DOHH2 (cell line): ENCODE results near the gene CRYZL1.

Experiments used
- H3F3A ChIP-seq: fragments of 200-600 bp; sonication (generic), shearing (Covaris generic); 2 replicates; pipeline ENCODE4 v1.6.0; 2016; ENCODE audit warnings: antibody characterized with exemption, mild to moderate bottlenecking; ENCODE audit not compliant: control insufficient read depth, insufficient read depth
- H3K27ac ChIP-seq: fragments of 200-600 bp; sonication (generic); 2 replicates; pipeline ENCODE4 v1.5.1; 2014; ENCODE audit warnings: low read depth, mild to moderate bottlenecking, low read length, moderate library complexity
- H3K27me3 ChIP-seq: fragments of 200-600 bp; sonication (generic); 2 replicates; pipeline ENCODE4 v1.6.1; 2014; ENCODE audit warnings: mild to moderate bottlenecking, low read length, mixed read lengths; ENCODE audit not compliant: control insufficient read depth
- H3K36me3 ChIP-seq: fragments of 200-600 bp; sonication (generic); 2 replicates; pipeline ENCODE4 v1.6.1; 2014; ENCODE audit warnings: mild to moderate bottlenecking, low read length, moderate library complexity, mixed read lengths; ENCODE audit not compliant: control insufficient read depth
- H3K4me1 ChIP-seq: fragments of 200-600 bp; sonication (generic); 2 replicates; pipeline ENCODE4 v1.6.1; 2014; ENCODE audit warnings: mild to moderate bottlenecking, low read length, mixed read lengths; ENCODE audit not compliant: control insufficient read depth
- H3K4me2 ChIP-seq: fragments of 200-600 bp; sonication (generic); 2 replicates; pipeline ENCODE4 v1.6.0; 2014; ENCODE audit warnings: mild to moderate bottlenecking, low read length, moderate library complexity
- H3K4me3 ChIP-seq: fragments of 200-600 bp; sonication (generic); 2 replicates; pipeline ENCODE4 v1.5.1; 2014; ENCODE audit warnings: mild to moderate bottlenecking, low read length, mixed read lengths
- H3K79me2 ChIP-seq: fragments of 200-600 bp; sonication (generic); 2 replicates; pipeline ENCODE4 v1.6.1; 2014; ENCODE audit warnings: mild to moderate bottlenecking, low read length, mixed read lengths; ENCODE audit not compliant: control insufficient read depth
- H3K9me2 ChIP-seq: fragments of 200-600 bp; sonication (generic); replicated peaks from 2 replicates; pipeline ENCODE4 v1.6.1; 2014; ENCODE audit warnings: mild to moderate bottlenecking, low read length, mixed read lengths; ENCODE audit not compliant: control insufficient read depth
- H3K9me3 ChIP-seq: fragments of 200-600 bp; sonication (generic); 2 replicates; pipeline ENCODE4 v1.6.1; 2014; ENCODE audit warnings: antibody characterized with exemption, low read length, mixed read lengths; ENCODE audit not compliant: control insufficient read depth, insufficient read depth
- H4K20me1 ChIP-seq: fragments of 200-600 bp; sonication (generic); 2 replicates; pipeline ENCODE4 v1.6.0; 2014; ENCODE audit warnings: low read depth, mild to moderate bottlenecking, antibody characterized with exemption, low read length, moderate library complexity; ENCODE audit not compliant: control insufficient read depth, insufficient read depth
- EZH2phosphoT487 ChIP-seq: fragments of 200-600 bp; sonication (generic); IDR thresholded peaks from 2 replicates; pipeline ENCODE4 v1.6.1; 2017; ENCODE audit warnings: borderline replicate concordance, mild to moderate bottlenecking, antibody characterized with exemption, low read length, moderate library complexity, mixed read lengths
- TF ChIP-seq, protein P1 (sequence below): fragments of 200-600 bp; sonication (generic); IDR thresholded peaks from one replicate; pipeline ENCODE4 v1.5.1; 2014; ENCODE audit warnings: antibody characterized with exemption, mild to moderate bottlenecking, low read depth, low read length; ENCODE audit not compliant: poor library complexity, severe bottlenecking

CRYZL1 gene

DNA sequence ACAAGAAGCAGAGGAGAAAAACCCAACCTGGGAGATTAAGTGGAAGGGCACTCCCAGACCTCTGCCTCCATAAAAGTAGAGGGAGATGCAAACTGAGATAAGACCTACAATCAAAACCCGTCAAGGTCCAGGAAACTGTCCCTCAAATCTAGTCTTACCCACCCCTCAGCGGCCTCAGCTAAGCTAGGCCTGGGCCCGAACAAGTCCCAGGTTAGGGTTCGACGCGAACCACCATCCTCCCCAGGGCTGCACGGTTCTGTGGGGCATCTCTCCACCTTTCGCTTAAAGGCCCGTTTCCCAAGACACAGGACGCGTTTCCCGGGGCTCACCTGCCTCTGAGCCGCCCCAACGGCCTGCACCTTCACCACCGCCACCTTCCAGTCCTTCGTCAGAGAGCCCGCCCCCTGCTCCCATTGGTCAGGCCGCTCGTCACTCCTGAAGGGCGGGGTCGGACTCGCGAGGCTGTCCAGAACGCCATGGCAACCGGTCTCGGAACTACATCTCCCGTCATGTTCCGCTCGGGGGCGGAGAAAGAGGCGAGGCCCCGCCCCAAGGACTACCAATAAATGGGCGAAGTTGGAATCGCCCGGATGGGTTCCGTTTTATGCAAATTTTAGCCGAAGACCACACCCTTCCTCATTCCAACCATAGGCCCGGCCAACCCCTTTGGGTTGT, at the start of gene CRYZL1:
Gene CRYZL1, minus strand, starts transcription at position 390 of the 675 bp plus-strand sequence. CDS start 10,190 bp downstream, outside the sequence.
- Histone ChIP-seq H3K4me2 (peak within 1 kb of the TSS; percentile 96), H3K79me2 (peaks cover 68% of the 10 kb centered on the region), H3F3A (peaks cover 4% of the 10 kb centered on the region; the same call in 1 of the 2 replicates), H4K20me1 (no peaks in the 10 kb centered on the region), H3K9me2 (no peaks in the 10 kb centered on the region), H3K27ac (peak within 1 kb of the TSS; percentile 54), H3K9me3 (no peaks in the 10 kb centered on the region), H3K36me3 (no peaks in the 10 kb centered on the region), H3K4me1 (peaks cover 15% of the 10 kb centered on the region), H3K27me3 (peaks cover 5% of the 10 kb centered on the region), H3K4me3 (peak within 1 kb of the TSS; percentile 73)
- TF ChIP-seq, protein P1, sequence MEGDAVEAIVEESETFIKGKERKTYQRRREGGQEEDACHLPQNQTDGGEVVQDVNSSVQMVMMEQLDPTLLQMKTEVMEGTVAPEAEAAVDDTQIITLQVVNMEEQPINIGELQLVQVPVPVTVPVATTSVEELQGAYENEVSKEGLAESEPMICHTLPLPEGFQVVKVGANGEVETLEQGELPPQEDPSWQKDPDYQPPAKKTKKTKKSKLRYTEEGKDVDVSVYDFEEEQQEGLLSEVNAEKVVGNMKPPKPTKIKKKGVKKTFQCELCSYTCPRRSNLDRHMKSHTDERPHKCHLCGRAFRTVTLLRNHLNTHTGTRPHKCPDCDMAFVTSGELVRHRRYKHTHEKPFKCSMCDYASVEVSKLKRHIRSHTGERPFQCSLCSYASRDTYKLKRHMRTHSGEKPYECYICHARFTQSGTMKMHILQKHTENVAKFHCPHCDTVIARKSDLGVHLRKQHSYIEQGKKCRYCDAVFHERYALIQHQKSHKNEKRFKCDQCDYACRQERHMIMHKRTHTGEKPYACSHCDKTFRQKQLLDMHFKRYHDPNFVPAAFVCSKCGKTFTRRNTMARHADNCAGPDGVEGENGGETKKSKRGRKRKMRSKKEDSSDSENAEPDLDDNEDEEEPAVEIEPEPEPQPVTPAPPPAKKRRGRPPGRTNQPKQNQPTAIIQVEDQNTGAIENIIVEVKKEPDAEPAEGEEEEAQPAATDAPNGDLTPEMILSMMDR: no peak
- no peak for TF ChIP-seq EZH2phosphoT487

DNA sequence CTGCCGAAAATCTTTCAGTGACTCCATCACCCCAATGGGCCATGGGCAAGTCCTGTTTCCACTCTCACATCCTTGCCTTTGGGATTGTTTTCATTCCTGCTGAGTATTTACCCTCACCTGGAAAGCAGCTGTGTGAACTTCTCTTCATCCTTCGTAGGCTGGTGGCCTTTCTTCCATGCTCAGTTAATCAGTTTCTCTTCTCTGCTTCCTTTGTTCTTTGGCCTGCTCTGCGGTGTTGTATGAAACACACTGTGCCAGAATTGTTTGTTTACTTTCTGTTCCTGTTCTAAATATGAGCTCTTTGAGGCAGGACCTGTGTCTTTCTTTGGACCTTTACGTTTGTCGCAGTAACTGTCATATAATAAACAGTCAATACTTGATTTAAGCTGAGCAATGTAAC, 49.3 kb upstream of the CRYZL1 start:
- Histone ChIP-seq H3K27me3 (no peaks in the 10 kb centered on the region), H3K36me3 (no peaks in the 10 kb centered on the region), H3K4me1 (peaks cover 3% of the 10 kb centered on the region; the same call in 1 of the 2 replicates), H3F3A (no peaks in the 10 kb centered on the region), H3K27ac (no peak overlapping the region), H4K20me1 (no peaks in the 10 kb centered on the region), H3K4me2 (no peak overlapping the region), H3K79me2 (peaks cover 6% of the 10 kb centered on the region; the same call in 1 of the 2 replicates), H3K9me2 (no peaks in the 10 kb centered on the region), H3K4me3 (no peak overlapping the region), H3K9me3 (no peaks in the 10 kb centered on the region)
- TF ChIP-seq, protein P1: no peak
- no peak for TF ChIP-seq EZH2phosphoT487

DNA sequence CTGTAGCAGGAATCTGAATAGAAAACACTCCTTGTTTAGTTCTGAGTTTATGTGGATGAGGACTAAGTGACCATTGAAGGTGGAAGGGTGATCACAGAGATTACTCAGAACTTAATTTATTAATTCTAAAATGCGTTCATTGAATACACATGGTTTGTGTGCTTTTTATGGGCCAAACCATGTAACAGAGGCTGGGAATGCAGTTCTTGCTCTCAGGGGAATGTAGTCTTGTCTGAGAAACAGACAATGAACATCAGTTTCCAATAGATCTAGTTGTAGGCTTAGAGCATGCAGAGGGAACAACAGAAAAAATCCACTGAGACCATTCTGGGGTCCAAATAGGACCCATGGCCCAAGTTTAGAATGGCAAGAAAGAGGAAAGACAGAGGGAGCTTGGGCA, 46.8 kb upstream of the CRYZL1 start:
- Histone ChIP-seq H3K9me2 (no peaks in the 10 kb centered on the region), H3K36me3 (no peaks in the 10 kb centered on the region), H4K20me1 (no peaks in the 10 kb centered on the region), H3K27me3 (no peaks in the 10 kb centered on the region), H3K79me2 (peaks cover 8% of the 10 kb centered on the region; the same call in 1 of the 2 replicates), H3K4me2 (no peak overlapping the region), H3K9me3 (no peaks in the 10 kb centered on the region), H3K4me3 (no peak overlapping the region), H3F3A (no peaks in the 10 kb centered on the region), H3K27ac (no peak overlapping the region), H3K4me1 (peaks cover 8% of the 10 kb centered on the region; the same call in 1 of the 2 replicates)
- TF ChIP-seq, protein P1: no peak
- TF ChIP-seq EZH2phosphoT487: no peak
